Stimulated activated CD4-positive, alpha-beta T cell treated with anti-CD3 and anti-CD28 coated beads, Interleukin-15, amount 100 ng/mL, for 24 hours (primary cell): ENCODE data around the gene CRABP1.

Source experiments
- DNase-seq: peaks from one replicate; pipeline ENCODE4 v3.0.0-alpha.2; 2020

Gene CRABP1

GRCh38 chr15:78319588-78319987 lies 20.6 kb upstream of the CRABP1 start:
- DNase-seq, result no peak

GRCh38 chr15:78320183-78320582 lies 20.0 kb upstream of the CRABP1 start:
- DNase-seq, result no peak

GRCh38 chr15:78321041-78321570 lies 19.0 kb upstream of the CRABP1 start:
- DNase-seq, result no peak

- no peak for DNase-seq
These were observed 18.4 kb upstream of the CRABP1 start for GRCh38 chr15:78321786-78322185.

DNA sequence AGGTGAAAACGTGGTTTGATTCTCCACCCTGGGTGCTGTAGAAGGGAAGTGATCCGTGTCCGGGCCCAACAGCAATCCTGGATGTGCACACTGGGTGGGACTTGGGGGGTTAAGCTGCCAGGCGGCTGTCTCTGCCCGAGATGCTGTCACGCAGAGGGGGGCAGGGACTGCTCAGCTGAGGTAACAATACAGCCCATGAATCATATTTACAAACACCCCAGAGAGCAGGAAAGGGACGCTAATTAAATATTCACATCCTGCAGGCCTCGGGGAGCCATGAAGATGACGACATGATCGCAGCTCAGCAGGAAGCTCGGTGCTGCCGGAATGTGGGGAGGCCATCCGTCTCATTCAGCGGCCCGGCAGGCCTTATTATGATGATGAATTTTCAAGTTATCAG lies 17.9 kb upstream of the CRABP1 start:
- DNase-seq, result no peak

GRCh38 chr15:78322724-78323521 lies 17.2 kb upstream of the CRABP1 start:
- no peak for DNase-seq

- DNase-seq, result no peak
These were observed 16.5 kb upstream of the CRABP1 start for GRCh38 chr15:78323693-78324092.

DNA sequence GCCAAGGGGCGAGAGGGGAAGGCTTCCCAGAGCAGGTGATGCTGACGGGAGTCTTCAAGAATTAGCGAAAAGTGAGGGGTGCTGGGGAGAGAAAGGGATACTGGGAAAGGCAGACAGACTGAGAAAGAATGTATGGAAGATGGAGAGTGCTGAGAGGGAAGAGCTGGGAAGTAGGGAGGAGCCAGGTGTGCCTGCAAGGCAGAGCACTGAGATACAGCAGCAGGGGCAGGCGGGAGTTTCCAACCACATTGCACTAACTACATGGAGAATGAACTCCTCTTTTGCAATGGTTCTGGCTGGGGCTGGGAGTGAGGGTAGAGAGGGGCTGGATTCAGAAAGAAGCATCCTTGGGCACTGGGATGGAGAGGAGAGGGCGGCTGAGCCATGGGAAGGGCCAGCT lies 16.0 kb upstream of the CRABP1 start:
- no peak for DNase-seq

GRCh38 chr15:78325092-78325843 lies 14.9 kb upstream of the CRABP1 start:
- no peak for DNase-seq

GRCh38 chr15:78327466-78327865 lies 12.7 kb upstream of the CRABP1 start:
- DNase-seq, result no peak

DNA sequence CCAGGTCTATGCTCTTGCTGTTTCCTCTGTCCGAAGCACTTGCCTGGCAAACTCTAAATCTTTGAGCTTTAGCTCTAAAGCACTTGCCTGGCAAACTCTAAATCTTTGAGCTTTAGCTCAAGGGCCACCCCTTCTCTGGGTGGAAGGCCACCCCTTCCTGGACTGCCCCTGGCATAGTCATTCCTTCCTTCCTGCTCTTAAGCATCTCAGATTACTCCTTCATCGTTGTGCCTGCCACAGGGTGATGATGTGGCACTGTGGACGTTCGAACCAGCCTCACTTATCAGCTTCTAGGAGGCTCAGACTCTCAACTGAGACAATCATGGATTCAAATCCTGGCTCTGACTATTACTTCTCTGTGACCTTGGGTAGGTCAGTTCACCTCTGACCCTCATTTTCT lies 10.5 kb upstream of the CRABP1 start:
- no peak for DNase-seq

GRCh38 chr15:78334845-78335244 lies 5.3 kb upstream of the CRABP1 start:
- DNase-seq, result no peak

DNA sequence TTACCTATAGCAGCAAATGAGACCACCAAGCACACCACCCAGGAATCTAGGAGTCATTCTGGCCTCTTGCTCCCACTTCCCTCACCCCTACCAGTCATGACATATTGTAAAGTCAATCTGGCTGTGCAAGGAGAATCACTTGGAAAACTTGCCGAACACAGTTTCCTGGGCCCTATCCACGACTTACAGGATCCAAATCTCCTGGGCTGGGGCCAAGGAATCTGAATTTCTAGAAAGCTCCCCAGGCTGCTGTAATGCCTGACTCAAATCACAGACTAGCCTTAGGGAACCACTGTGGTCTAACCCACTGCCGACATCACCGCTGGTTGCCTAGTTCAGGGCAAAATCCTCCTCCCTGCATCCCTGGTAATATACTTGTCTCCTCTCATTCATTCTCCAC lies 4.2 kb upstream of the CRABP1 start:
- no peak for DNase-seq

DNA sequence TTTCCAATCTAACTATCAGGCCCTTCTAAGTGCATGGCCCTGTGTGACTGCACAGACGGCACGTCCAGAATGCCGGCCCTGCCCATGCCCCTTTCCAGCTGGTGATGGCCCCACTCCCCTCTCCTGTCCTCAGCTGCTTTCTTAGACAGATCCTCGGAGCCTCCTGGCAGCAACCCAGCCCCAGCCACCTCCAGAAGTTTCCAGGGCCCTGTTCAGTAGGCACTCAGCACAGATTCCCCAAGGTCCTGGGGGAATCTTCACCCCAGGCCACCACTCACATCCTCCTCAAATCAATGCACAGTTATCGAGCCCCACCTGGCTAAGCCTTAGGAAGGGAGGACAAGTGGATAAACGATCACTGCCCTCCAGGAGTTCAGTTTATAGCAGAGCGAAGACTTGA lies 1.4 kb upstream of the CRABP1 start:
- DNase-seq, result no peak

DNA sequence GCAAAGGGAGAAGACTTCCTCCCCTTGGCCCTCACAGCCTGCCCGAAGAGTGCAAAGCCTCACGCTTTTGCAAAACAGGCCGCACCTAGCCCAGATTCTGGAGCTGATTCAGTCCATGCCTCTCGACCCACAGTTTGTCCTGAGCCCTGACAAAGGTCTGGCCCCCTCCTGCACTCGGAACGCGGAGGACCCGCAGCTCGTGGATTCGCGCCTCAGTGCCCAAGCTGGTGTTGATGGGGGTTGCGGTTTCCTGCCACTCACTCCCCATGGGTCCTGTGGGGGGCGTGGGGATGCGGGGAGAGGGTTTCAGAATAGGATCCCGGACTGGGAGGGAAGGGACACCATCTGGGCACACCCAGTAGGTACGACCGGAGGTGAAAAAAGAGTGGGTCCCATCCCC lies 594 bp upstream of the CRABP1 start:
- DNase-seq, result no peak

- DNase-seq, result peak; percentile 9
These were observed 1.2 kb downstream of the CRABP1 start for GRCh38 chr15:78341057-78341987.

DNA sequence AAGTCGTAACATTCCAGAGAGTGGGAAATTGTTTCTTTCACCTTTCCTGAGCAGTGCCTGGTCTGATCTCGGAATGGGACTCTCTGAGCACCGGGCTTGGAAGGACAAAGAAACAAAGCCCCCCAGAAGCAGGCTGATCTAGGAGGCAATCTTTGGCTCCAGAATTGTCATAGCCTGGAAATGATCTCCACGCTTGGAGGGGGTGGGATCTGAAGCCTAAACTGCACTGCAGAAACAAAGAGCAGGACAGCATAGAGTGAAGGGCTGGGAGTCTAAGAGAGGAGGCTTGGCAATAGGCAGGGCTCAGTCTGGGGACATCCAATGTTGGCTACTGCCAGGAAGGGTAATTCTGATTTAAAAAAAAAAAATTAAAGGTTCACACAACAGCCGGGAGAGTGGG lies 1.9 kb downstream of the CRABP1 start:
- no peak for DNase-seq

- no peak for DNase-seq
These were observed 3.3 kb downstream of the CRABP1 start for GRCh38 chr15:78343276-78344060.

- DNase-seq, result no peak
These were observed 5.4 kb downstream of the CRABP1 start for GRCh38 chr15:78345396-78346125.

DNA sequence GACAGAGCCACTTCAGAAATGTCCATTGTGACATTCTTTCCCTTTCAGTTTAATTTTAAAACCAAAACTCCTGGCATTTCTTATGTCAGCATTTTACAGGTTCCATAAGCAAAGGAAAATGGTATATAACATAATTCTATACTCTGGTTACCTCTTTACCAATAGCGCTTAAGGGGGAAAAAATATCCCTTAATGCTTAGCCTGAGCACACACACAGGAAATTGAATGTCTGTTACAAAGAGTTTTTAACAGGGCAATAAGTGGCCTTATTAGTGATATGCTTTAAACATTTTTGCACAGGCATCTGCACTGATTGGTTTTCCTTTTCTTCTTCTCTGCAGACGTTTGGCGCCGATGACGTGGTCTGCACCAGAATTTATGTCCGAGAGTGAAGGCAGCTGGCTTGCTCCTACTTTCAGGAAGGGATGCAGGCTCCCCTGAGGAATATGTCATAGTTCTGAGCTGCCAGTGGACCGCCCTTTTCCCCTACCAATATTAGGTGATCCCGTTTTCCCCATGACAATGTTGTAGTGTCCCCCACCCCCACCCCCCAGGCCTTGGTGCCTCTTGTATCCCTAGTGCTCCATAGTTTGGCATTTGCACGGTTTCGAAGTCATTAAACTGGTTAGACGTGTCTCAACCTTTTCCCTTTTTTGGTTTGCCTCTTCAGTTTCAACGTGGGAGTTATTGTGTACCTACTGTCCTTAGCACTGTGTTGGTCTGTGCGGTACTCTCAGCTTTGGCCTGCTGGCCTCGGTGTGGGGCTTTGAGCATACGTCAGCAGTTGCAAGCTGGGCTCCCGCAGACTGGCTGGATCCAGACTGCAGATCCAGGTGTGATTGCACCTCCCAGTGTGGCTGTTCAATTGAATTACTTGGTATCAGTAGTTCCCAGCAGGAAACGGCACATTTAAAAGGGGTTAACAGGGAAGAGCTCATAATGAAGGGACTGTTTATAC lies 7.7 kb downstream of the CRABP1 start:
- no peak for DNase-seq
